Sigmoid colon (tissue), 7 donors: ENCODE results near the gene SERTAD2. TPM values are rescaled to one million over a fixed set of nuclear protein-coding genes. Genes with fewer than 3 reads are reported as not detected.

ENCODE experiments used
- DNase-seq: peaks from one replicate; pipeline ENCODE4 v3.0.0-alpha.2; 2019
- H3K27ac ChIP-seq, 4 donors: fragments of 200-600 bp; sonication (generic); one replicate each; pipeline ENCODE4 v1.5.1; 2016 to 2019; ENCODE audit warnings: mild to moderate bottlenecking in 1 of 4
- H3K27me3 ChIP-seq, 3 donors: fragments of 200-600 bp; sonication (generic); one replicate each; pipeline ENCODE4 v1.5.1; 2019; ENCODE audit warnings: mild to moderate bottlenecking in 1 of 3
- H3K36me3 ChIP-seq, 4 donors: fragments of 200-600 bp; sonication (generic); one replicate each; pipeline ENCODE4 v1.5.1; 2016 to 2019
- H3K4me1 ChIP-seq, 4 donors: fragments of 200-600 bp; sonication (generic); one replicate each; pipeline ENCODE4 v1.5.1; 2017 to 2019
- H3K4me3 ChIP-seq, 4 donors: fragments of 200-600 bp; sonication (generic); one replicate each; pipeline ENCODE4 v1.5.1; 2017 to 2019; ENCODE audit warnings: mild to moderate bottlenecking in 2 of 4, moderate library complexity in 1 of 4
- H3K9me3 ChIP-seq, 4 donors: fragments of 200-600 bp in 3 of 4; sonication (generic) in 3 of 4; one replicate each; pipeline versions ENCODE4 v1.5.1 to v1.6.1; 2013 to 2019
- EP300 ChIP-seq, 4 donors: sonication (generic); formaldehyde crosslinking; IDR thresholded peaks; one replicate each; pipeline ENCODE4 v1.6.1; 2017; ENCODE audit warnings: antibody characterized with exemption in 4 of 4
- POLR2A ChIP-seq, 2 donors: fragments of 450-650 bp; IDR thresholded peaks; one replicate each; pipeline ENCODE4 v1.6.1; 2016; ENCODE audit warnings: antibody characterized with exemption in 2 of 2, mild to moderate bottlenecking in 2 of 2, moderate library complexity in 2 of 2
- POLR2AphosphoS5 ChIP-seq, 4 donors: sonication (generic); formaldehyde crosslinking; IDR thresholded peaks; one replicate each; pipeline ENCODE4 v1.6.1; 2017; ENCODE audit warnings: antibody characterized with exemption in 4 of 4
- WGBS, 2 donors: extraction: QIAGEN DNeasy Blood & Tissue Kit; methylation state at CpG; one replicate each; pipeline ENCODE4 v1.1.7; 2013; 5-methylcytosine and 5-hydroxymethylcytosine counted together
- intact Hi-C: fragments of 100-400 bp; cut with DNase I; formaldehyde crosslinking; loops from one replicate; pipeline ENCODE4 v1.15.1; 2023
- polyA plus RNA-seq, 3 donors: library from polyadenylated mRNA; stranded (reverse); fragments of 200-250 nt; gene quantifications; one replicate each; pipeline ENCODE4 v1.2.3, GENCODE V29; 2013
- total RNA-seq, 4 donors: library from RNA; depleted of rRNA; stranded (reverse); fragments of >200 nt; gene quantifications; one replicate each; pipeline ENCODE4 v1.1.0, GENCODE V29; 2016
- TF ChIP-seq, protein P1 (sequence below), 4 experiments: fragments of 450-650 bp in 3 of 4; fragments of 200-600 bp in 1 of 4; IDR thresholded peaks; one replicate each; pipeline ENCODE4 v1.5.1; 2016 to 2019; ENCODE audit warnings: antibody characterized with exemption in 4 of 4, mild to moderate bottlenecking in 3 of 4, moderate library complexity in 2 of 4
- donor health status: healthy with polysubstance abuse.
- donor health status: Bipolar disorder and iron deficiency.
- donor health status: healthy.

SERTAD2 gene
- total and polyA plus RNA-seq, 7 donors, result 6.9 to 14.3 (median 9.1) TPM

DNA sequence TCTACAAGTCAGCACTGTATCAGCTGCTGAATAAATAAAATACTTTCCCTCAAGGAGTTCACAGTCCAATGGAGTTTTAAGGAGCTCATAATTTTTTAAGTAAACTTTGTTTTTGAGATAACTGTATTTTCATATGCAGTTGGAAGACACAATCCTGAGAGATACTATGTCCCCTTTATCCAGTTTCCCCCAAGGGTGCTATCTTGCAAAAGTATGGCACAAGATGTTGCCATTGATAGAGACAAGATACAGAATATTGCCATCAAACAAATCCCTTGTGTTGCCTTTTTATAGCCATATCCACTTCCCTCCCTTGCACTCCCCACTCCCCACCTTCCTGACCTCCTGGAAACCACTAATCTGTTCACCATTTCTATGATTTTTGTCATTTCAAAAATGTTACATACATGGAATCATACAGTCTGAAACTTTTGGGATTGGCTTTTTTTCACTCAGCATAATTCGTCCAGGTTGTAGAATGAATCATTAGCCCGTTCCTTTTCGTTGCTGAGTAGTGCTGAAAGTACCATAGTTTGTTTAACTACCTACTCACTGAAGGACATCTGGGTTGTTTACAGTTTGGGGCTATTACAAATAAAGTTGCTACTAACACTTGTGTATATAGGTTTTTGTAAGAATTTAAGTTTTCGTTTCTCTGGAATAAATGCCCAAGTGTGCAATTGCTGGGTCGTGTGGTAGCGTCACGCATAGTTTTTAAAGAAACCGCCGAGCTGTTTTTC is 30.2 kb upstream of the SERTAD2 start:
- 92 to 95% methylated on average over 9 of the region's 9 CpGs for WGBS, 2 donors
- no peaks in the 10 kb centered on the region for H3K36me3 ChIP-seq
- H3K4me1 ChIP-seq, result no peaks in the 10 kb centered on the region
- no peak for DNase-seq
- H3K4me3 ChIP-seq, result no peak overlapping the region
- intact Hi-C loops, result no loop called here
- no peaks in the 10 kb centered on the region for H3K9me3 ChIP-seq
- no peak for TF ChIP-seq EP300 (IDR thresholded peaks at IDR 0.05)
- TF ChIP-seq, protein P1, sequence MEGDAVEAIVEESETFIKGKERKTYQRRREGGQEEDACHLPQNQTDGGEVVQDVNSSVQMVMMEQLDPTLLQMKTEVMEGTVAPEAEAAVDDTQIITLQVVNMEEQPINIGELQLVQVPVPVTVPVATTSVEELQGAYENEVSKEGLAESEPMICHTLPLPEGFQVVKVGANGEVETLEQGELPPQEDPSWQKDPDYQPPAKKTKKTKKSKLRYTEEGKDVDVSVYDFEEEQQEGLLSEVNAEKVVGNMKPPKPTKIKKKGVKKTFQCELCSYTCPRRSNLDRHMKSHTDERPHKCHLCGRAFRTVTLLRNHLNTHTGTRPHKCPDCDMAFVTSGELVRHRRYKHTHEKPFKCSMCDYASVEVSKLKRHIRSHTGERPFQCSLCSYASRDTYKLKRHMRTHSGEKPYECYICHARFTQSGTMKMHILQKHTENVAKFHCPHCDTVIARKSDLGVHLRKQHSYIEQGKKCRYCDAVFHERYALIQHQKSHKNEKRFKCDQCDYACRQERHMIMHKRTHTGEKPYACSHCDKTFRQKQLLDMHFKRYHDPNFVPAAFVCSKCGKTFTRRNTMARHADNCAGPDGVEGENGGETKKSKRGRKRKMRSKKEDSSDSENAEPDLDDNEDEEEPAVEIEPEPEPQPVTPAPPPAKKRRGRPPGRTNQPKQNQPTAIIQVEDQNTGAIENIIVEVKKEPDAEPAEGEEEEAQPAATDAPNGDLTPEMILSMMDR (IDR thresholded peaks at IDR 0.05), result no peak
- no peak for TF ChIP-seq POLR2AphosphoS5 (IDR thresholded peaks at IDR 0.05)
- no peak for TF ChIP-seq POLR2A (IDR thresholded peaks at IDR 0.05)
- H3K27me3 ChIP-seq, result no peaks in the 10 kb centered on the region
- H3K27ac ChIP-seq, result no peak overlapping the region

DNA sequence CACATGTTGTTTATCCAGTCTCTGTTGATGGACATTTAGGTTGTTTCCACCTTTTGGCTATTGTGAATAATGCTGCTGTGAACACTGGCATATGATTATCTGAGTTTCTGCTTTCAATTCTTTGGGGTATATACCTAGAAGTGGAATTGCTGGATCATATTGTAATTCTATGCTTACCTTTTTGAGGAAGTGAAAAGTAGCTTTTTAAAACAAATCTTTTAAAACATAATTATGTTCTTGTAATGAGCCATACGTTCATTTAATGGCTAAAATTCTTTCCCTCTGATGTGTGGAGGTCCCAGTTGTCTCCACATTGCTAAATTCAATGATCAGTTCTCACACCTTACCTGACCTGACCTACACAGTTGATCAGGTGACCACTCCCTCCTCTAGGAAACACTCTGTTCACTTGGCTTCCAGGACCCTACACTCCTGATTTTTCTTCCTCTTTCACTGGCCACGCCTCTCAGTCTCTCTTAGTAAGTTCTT is 27.8 kb upstream of the SERTAD2 start:
- no peak overlapping the region for H3K27ac ChIP-seq
- DNase-seq, result no peak
- H3K4me1 ChIP-seq, result no peaks in the 10 kb centered on the region
- no peak overlapping the region for H3K4me3 ChIP-seq
- no peaks in the 10 kb centered on the region for H3K36me3 ChIP-seq
- no peaks in the 10 kb centered on the region for H3K9me3 ChIP-seq
- no peaks in the 10 kb centered on the region for H3K27me3 ChIP-seq
- intact Hi-C loops, result no loop called here
- no peak for TF ChIP-seq POLR2A (IDR thresholded peaks at IDR 0.05)
- TF ChIP-seq, protein P1 (IDR thresholded peaks at IDR 0.05), result no peak
- no peak for TF ChIP-seq POLR2AphosphoS5 (IDR thresholded peaks at IDR 0.05)
- no peak for TF ChIP-seq EP300 (IDR thresholded peaks at IDR 0.05)
- WGBS, 2 donors, result 59 to 74% methylated on average over 2 of the region's 2 CpGs

DNA sequence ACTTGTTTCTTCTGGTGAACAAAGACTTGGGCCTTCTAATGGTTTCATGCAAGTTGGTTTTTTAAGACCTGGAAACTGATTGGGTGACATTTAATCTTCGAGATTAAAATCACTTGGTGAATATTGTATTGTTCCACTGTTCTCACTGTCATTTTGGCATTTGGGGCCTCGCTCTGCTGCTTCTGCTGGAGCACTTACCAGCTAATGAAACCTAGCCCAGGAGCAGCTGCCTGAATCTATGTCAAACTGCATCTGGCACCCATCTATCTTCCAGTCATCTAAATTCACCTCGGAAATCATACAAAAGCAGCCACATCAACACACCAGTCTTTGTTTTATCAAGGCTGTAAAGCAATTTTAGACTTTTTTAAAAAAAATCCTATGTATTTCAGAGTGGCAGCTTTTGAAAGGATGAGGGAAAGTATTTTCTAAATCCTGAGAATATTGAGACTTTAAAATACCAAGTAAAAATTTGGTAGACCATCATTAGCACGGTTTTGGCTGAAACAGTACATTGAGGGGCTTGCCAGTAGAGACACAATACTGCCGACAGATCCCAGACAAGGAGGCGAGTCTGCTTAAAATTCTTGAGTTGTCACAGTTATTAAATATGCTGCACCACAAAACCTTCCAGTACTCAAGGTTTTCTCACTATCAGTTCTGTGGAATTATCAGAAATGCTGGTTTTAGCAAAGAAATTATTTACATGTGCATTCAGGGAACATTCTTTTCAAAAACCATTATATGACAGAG is 26.1 kb upstream of the SERTAD2 start:
- TF ChIP-seq POLR2AphosphoS5 (IDR thresholded peaks at IDR 0.05) (no peak), POLR2A (IDR thresholded peaks at IDR 0.05) (no peak), EP300 (IDR thresholded peaks at IDR 0.05) (no peak)
- TF ChIP-seq, protein P1 (IDR thresholded peaks at IDR 0.05), result no peak
- no peaks in the 10 kb centered on the region for H3K36me3 ChIP-seq
- intact Hi-C loops, result no loop called here
- H3K9me3 ChIP-seq, result no peaks in the 10 kb centered on the region
- no peaks in the 10 kb centered on the region for H3K27me3 ChIP-seq
- 79 to 92% methylated on average over 6 of the region's 6 CpGs for WGBS, 2 donors
- DNase-seq, result no peak
- H3K27ac ChIP-seq, result no peak overlapping the region
- no peaks in the 10 kb centered on the region for H3K4me1 ChIP-seq
- no peak overlapping the region for H3K4me3 ChIP-seq

DNA sequence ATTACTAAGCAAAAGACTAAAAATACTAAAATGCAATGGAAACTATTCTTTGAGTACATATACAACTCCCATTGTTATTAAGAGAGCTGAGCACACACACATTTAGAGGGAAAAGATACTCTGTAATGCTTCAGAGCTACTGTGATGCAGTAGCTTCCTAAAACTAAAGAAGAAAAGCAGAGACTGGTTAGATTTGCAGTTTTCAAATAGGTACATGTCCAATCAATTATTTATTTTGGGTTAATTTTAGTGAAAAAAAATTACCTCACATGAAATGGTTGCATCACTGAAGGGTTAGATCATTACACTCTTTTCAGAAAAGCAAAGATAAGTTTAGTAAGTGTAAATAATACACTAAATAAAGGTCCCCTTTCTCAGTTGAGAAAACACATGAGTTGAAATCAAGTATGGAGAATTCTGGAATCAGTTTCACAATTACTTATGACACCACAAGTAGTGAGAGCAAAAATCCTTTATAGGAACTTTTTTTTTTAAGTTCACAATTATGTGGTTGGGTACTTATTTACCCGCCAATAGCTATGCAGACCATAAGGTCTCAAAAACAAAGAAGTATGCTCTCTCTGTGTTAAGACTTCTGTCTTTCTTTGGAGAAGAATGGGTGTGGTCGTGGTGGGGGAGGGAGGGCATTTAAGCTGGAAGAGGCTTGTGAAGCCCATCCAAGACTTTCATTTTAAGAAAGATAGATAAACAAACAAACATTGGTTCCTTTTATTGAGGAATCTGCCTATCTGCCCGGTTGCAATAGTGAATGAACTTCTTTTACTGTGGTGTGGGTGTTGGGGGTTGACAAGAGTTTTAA is 25.3 kb upstream of the SERTAD2 start:
- Histone ChIP-seq H3K4me3 (no peak overlapping the region), H3K36me3 (no peaks in the 10 kb centered on the region), H3K9me3 (no peaks in the 10 kb centered on the region), H3K27me3 (no peaks in the 10 kb centered on the region), H3K27ac (no peak overlapping the region), H3K4me1 (no peaks in the 10 kb centered on the region)
- no peak for TF ChIP-seq POLR2AphosphoS5 (IDR thresholded peaks at IDR 0.05)
- TF ChIP-seq, protein P1 (IDR thresholded peaks at IDR 0.05), result no peak
- TF ChIP-seq EP300 (IDR thresholded peaks at IDR 0.05), result no peak
- TF ChIP-seq POLR2A (IDR thresholded peaks at IDR 0.05), result no peak
- no peak for DNase-seq
- 50 to 58% methylated on average over 3 of the region's 3 CpGs for WGBS, 2 donors
- intact Hi-C loops, result no loop called here
